GM21423 (cell line): ENCODE measurements around the gene EEF1E1.

Experiments used
- ATAC-seq: cut with Tn5 transposase; IDR thresholded peaks from one replicate; pipeline ENCODE4 v1.9.1; 2021; ENCODE audit warnings: mild to moderate bottlenecking, moderate library complexity; ENCODE audit not compliant: unreplicated experiment

EEF1E1 gene

DNA sequence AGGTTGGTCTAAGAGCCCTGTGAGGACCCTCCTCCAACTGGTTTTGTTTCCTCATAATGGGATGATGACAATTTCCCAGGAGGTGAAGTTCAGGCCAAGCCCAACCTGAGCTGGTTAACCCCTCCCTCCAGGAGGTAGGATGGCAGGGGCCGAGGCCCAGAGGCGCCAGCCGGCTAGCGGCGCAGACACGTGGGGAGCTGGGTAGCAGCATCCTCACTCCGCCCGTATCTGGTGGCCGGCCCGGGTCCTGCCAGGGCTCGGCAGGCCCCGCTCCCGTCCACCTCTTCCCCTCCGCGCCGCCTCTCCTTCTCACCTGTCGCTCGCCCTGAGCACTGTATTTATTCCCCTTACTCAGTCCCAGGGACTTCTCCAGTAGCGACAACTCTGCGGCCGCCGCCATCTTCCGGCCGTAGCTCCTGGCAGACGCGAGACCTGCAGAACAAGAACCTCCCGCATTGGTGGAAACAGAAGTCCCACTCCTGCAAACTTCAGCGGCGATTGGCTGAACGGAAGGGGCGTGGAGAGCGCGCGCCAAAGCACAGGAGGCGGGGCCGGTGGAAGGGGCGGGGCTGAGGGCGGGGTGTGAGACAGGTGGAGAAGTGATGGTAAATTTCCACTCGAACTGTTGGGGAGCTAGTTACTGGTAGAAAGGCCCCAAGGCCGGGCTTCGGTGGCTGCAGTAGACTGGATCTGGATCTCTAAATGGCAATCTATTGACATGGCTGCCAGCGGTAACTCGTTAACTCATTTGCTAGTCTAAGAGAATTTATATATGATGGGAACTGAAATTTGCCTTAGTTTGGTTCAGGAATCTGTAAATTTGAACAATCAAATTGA, at the start of gene EEF1E1:
TSS of gene EEF1E1 (minus strand) at position 427 of the 837 bp plus-strand sequence. CDS start at position 400, 27 bp downstream.
- peak; percentile 100 for ATAC-seq

DNA sequence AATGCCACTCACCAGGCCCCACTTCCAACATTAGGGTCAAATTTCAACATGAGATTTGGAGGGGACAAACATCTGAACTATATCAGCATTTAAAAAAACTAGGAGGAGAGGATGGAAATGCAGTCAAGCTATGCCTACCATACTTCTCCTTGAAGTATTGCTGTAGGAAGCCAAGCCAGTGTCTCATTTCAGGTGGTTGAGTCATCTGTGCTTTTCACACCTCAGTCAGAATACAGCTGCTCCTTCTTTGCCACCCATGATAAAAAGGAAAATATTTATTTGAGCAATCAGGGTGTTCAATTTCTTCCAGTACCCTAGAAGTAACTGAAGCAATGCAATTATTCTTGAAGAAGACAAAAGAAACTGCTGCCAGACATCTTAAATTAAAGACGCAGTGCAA, 47.0 kb upstream of the EEF1E1 start:
- ATAC-seq = no peak

DNA sequence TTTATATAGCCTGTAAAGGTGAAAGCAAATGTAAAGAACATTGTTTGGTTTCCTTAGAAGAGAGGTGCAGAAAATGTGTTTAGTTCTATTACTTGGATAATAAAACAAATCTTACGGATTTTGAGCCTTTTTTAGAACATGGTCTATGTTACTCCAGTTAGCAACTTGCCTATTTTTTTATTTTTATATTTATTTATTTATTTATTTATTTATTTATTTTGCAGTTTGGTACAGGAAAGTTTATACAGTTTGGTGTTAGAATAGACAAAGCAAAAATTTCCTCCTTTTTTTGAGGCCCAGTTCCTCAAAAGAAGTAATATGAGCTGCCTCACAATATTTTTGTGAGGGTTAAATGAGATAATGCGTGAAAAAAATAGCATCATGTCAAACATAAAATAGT, 41.6 kb upstream of the EEF1E1 start:
- no peak for ATAC-seq

DNA sequence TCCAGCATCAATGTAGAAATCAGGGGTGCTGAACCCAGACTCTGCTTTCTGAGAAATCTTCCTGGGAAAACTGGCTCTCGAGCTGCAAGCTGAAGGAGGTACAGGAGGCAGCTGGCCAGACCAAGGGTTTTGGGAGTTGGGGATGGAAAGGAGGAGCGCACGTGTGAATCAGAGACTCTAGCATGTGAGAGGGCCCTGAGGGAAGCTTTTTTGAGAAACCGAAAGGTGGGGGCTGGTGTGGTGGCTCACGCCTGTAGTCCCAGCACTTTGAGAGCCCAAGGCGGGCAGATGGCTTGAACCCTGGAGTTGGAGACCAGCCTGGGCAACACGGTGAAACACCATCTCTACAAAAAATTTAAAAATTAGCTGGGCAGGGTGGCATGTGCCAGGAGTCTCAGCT, 37.1 kb upstream of the EEF1E1 start:
- no peak for ATAC-seq

DNA sequence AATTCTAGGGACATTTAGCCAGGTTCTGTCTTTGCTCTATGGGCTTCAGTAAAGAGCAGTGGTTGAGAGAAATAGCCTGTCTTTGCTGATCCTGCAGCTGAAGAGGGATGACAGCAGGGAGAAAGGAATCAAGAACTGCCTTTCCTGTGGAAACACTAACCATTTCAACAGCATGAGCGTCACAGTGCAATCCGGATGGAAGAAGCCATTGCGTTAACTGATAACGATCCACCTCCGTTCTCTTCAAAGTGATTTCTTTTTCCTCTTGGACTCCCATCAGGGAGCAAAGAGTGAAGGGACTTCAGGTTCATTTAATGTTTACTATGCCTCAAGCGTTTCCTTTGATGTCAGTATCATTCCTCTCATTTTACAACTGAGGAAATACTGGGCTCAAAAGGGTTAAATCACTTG, 35.2 kb upstream of the EEF1E1 start:
- ATAC-seq = no peak

DNA sequence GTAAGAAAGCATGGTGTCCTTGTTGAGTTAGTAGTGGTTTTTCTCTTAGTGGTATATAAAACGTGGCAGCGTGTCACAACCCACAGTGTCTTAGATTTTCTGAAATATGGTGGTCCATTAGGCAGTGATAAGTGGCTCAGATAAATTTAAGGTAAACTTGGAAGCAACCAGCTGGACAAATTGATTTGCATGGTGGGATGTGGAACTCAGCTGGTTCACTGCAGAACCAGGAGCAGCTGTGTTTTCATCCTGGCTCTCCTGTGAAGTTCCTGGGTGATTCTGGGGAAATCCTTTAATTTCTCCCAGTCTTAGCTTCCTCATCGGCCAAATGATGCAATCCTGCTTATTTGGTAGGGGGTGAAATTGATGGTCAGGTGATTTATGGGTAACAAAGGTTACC, 32.9 kb upstream of the EEF1E1 start:
- ATAC-seq = no peak

DNA sequence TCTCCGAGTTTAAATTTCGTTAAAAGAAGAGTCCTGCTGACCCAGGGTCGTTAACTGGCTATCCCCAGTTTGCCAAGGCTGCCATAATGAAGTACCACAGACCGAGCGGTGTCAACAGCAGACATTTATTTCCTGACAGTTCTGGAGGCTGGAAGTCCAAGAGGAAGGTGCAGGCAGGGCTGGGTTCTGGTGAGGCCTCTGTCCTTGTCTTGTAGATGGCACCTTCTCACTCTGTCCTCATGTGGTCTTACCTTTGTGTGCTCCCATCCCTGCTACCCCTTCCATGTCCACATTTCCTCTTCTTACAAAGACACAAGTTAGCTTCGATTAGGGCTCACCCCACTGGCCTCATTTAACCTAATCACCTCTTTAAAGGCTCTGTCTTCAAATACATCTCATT, 29.8 kb upstream of the EEF1E1 start:
- no peak for ATAC-seq

DNA sequence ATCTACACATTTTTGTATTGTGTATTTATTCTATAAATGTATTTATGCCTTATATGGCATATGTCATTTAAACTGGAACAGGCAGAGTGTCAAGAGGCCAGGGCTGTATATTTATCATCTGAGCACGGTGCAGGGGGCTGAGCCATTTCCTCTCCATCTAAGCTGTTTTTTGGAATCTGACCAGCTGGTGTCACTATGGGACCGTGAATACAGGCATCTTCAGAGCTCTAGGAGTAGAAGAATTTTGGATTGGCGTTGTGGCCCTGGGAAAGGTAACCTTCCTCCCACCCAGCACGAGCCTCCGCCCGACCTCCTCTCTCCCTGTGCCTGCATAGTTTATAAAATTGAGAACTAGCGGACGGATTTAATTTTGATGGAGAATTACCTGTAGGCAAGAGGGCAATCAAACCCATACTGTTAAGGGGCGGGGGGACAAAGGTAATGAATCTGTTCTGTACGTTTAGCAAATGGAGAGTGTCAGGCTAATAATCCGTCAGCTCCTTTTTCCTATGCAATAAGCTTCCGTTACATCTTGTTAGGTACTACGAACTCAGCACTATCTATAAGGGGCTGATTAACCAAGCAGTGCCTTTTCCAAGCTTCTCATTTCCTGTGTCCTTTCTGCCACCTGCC, 29.0 kb upstream of the EEF1E1 start:
- ATAC-seq = peak; percentile 69

DNA sequence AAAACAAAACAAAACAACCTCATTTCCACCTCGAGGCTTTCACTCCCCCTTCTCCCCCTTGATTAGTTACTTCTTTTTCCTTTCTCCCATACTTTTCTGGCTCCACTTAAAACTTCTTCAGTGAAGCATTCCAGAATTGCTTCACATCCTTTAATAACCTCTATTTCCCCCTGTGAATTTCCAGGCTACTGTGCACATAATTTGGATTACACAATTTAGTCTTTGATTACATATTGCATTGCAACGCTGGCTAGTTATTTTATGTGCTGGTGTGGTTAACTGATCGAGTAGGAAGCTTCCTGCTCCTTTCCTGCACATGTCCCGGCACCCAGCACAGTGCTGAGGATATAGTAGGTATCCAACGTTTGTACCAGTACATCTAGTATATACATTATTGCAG, 28.1 kb upstream of the EEF1E1 start:
- no peak for ATAC-seq

DNA sequence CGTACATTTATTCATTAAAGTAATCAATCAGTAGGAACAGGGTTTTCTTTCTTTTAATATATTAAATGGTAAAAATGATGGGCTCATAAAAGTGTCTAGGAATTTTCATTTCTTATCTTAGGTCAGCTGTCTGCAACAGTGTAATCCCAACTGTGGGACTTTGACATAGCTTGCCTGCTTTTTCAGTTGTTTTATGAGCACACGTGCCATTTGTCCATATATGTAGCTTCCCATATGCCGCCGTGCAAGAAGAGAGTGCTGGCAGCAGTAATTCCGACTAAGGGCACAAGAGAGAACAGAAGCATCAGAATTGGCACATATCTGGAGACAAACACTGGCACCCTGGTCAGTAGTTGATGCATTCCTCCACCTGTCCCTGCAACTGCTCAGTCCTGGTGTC, 20.9 kb upstream of the EEF1E1 start:
- no peak for ATAC-seq

DNA sequence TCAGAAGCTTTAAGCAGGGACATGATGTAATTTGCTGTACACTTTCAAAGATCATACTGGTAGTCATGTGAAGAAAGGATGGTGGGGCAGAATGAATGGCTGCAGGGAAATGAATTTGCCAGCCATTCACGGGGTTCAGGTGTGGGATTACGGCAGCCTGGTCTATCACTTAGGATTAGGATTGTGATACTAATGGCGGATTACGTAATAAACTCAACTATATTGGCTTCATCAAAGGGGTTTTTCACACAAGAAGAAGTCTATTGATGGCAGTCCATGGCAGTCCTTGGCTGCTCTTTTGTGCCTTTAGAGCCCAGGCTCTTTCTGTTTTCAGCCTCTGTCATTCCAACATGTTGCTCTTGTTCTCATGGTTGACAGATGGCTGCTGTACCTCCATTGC, 12.6 kb upstream of the EEF1E1 start:
- ATAC-seq = no peak

DNA sequence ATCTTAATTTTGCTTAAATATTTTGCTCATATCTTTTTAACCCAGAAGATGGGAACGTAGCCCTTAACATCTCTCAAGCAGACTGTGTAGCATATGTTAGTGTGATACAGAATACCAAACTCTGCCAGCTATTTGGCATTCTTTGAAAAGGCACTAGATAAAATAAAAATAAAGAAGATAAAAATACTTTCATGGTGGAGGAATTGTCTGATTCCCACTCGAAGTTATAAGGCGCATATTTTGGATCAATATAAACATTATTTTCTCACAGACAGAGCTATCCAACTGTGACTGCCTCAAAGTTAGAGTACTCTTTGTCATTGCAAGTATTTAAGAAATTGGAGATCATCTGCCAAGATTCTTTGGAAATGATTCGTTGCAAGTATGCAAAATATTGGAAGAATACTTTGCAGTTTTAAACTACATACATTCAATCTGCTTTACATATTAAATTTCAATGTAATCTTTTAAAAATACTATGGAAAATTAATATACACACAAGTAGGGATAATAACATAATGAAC, 10.8 kb upstream of the EEF1E1 start:
- ATAC-seq = no peak

DNA sequence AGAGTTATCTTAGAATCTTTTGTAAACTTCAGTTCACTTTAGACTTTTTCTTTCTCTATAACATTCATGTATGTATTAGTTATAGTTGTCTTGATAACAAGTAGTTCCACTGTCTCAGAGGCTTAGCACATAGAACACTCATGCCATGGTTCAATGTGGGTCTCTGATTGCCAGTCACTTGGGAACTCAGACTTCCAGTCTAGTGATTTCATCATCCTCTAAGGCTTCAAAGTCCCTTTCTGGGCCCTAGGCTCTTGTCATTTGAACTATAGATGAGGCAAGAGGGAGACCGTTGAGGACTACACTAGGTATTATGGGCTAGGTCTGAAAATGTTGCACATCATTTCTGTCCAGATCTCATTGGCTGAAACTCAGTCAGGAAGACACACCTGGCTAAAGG, 8.4 kb upstream of the EEF1E1 start:
- ATAC-seq = no peak

DNA sequence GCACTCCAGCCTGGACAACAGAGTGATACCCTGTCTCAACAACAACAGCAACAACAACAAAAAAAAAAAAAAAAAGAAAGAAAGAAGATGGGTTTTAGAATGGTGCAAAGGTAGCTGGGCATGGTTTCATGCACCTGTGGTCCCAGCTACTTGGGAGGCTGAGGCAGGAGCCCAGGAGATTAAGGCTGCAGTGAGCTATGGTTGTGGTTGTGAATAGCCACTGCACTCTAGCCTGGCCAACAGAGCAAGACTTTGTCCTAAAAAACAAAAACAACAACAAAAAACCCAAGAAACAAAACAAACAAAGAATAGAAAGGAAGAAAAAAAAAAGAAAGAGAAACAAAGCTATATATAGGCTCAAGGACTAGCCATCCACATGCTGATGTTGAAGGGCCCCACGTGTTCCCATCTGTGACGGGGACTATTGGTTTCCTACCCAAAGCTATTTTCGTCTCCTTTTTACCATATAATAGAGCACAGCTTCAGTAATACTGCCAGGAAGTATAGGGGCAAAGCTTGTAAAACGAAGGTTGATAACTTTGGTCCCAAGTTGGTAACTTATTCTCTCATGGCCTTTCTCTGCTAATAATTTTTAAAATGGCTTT, 7.9 kb upstream of the EEF1E1 start:
- ATAC-seq = no peak

DNA sequence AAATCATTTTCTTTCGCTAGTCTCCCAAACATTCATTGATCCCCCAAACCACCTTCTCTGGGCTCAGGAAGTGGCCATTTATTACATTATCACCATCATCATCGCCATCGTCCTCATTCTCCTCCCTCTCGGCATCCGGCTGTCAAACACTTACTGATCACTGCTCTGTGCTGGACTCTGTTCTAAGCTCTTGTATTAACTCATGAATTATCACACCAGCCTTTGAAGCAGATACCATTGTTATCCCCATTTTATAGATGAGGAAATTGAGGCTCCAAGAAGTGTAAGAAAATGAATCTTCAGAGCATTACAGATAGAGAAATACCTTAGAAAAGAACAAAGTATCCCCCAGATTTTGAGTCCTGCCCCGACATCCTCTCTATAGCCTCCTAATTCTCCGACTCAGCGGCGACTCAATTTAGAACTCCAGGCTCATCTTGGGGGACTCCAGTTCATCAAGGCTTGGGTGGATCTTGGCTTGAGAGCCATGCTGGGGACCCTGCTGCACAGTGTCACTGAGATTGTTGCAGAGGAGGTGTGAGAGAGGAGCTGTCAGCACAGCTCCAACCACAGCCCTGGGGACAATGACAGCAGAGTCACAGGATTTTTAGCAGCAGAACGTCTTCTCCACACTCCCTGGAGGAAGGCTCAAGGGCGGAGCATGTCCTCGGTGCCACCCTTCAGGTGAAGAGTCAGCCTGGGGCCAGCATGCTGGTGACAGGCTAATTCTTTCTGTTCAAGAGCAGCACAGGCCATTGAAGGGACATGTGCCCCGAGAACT, 6.6 kb upstream of the EEF1E1 start:
- ATAC-seq = no peak

DNA sequence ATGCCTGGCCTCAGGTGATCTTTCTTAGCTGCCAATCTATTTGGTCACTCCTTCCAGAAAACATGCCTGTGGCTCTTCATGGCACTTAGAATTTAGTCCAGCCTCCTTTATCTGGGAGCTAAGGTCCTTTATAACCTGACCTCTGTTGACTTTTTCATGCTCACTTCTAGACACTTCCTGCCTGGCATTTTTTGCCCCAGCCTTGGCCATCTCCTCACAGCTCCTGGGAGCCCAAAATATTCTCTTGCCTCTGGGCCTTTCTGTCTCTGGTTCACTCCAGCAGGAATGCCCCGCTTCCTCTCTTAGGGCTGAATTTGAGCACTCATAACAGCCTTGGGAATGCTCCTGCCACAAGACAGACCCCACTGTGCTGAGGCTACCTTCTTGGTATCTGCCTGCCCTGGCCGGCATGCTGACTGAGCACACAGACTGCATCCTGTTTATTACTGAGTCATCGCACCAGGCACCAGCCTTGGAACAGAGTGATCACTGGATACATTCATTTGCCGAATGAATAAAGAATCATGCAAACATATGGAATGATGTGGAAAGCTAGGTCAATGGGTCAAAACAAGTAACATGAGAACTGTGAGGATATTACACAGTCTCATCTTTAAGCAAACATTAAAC, 5.8 kb upstream of the EEF1E1 start:
- ATAC-seq = no peak

DNA sequence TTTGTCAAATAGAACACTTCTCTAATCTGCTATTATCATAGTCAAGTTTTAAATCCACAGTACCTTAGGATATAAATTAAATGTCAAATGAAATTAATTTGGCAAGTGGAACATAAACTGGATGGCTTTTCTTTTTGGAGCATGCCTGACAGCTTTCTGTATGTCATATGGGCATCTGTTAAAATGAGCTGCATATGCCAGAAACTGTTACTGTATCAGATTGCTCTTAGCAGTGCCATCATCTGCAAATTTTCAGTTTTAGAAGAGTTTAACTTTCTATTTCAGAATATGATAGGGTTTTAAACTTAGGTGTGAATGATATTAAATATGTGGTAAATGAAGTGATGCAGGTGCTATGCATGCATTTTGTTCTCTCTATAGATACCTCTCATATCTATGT, 3.4 kb upstream of the EEF1E1 start:
- ATAC-seq = no peak

DNA sequence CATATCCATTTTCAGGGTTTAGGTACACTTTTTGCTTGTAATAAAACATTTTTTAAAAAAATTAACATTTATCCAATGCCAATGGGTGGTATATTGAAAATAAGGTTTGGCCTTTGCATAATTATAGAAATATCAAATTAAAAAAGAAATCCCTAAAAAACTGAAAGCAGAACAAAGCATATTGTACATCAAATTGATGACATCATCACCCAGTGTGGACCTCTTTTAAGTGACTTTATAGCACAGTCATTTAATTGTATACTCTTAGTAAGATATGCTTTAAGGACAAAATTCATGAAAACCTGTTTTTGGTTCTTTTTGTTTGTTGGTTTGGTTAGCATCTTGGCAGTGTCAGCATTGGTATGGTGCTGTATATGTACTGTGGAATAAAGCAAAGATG, 1.4 kb upstream of the EEF1E1 start:
- no peak for ATAC-seq

DNA sequence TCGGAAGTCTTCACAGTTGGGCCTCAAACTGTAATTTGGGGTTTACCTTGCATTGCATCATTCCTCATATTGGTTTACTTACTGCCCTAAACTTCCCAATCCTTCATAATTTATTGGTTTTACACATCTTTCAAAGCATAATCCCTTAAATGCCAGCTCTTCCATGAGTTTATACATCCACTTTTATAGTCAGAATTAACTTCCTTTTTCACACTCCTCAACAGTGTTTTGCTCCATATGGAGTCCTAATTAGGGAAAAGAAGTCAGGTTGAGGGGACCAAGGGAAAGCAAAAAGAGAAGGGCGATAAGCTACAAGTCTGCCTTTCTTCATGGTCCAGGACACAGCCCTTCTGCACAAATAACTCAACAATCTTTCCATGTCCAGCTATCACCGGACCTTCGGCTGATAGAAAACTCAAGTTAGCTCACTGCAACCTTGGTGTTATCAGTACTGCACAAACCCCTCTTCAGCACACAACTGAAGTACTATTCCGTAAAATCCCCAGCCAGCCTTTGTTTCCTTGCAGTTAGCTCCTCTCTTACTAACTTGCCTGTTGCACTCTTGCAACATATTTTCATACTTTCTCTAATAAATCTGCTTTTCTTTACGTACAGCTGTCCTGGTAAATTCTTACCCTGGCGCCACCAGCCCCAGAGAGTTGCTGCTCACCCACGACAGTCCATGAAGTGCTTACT, 2.0 kb downstream of the EEF1E1 start:
- no peak for ATAC-seq

DNA sequence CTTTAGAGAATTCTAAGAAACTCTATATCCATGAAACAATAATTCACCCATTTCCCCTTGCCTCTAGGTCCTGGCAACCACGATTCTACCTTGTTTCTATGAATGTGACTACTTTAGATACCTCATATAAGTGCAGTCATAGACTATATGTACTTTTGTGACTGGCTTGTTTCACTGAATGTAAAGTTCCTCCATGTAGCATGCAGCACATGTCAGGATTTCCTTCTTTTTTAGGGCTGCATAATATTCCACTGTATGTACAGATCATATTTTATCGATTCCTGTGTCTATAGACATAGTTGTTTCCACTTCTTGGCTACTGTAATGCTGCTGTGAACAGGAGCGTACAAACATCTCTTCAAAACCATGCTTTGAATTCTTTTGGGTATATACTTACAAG, 11.7 kb downstream of the EEF1E1 start:
- no peak for ATAC-seq
